Mammary epithelial cell (primary cell): Measurements from ENCODE around the gene CLEC7A.

ENCODE experiments used
- EZH2 ChIP-seq: IDR thresholded peaks from 2 replicates; pipeline ENCODE4 v1.6.1; 2012; ENCODE audit warnings: low read length, inconsistent platforms, borderline replicate concordance
- TF ChIP-seq, protein P1 (sequence below), 2 donors: IDR thresholded peaks in 1 of 2; conservative IDR thresholded peaks in 1 of 2; 2 replicates each; pipeline ENCODE4 v1.5.1; 2011 to 2012; ENCODE audit warnings: inconsistent platforms in 2 of 2, low read length in 2 of 2, mild to moderate bottlenecking in 2 of 2, control low read depth in 1 of 2, low read depth in 1 of 2; ENCODE audit not compliant: insufficient read depth in 1 of 2; ENCODE audit errors: extremely low read depth in 1 of 2

DNA sequence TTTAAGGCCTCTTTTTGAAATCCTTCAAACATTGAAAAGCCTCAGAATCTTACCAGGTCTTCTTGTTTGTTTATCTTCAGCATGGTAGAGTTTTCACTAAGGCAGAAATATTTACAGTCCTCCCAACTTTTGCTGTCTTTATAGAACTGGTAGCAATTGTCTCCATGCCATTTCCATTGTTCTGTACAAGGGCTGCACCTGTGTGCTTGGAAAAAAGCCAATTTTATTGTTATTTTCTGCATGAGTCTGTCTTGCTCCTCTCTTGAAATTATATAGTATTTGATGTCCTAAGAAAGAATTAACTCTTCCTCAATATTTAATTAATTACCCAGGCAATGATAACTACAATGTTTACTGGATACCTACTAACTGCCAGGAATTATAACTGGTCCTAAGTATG is 54.5 kb downstream of the CLEC7A start:
- TF ChIP-seq, protein P1, sequence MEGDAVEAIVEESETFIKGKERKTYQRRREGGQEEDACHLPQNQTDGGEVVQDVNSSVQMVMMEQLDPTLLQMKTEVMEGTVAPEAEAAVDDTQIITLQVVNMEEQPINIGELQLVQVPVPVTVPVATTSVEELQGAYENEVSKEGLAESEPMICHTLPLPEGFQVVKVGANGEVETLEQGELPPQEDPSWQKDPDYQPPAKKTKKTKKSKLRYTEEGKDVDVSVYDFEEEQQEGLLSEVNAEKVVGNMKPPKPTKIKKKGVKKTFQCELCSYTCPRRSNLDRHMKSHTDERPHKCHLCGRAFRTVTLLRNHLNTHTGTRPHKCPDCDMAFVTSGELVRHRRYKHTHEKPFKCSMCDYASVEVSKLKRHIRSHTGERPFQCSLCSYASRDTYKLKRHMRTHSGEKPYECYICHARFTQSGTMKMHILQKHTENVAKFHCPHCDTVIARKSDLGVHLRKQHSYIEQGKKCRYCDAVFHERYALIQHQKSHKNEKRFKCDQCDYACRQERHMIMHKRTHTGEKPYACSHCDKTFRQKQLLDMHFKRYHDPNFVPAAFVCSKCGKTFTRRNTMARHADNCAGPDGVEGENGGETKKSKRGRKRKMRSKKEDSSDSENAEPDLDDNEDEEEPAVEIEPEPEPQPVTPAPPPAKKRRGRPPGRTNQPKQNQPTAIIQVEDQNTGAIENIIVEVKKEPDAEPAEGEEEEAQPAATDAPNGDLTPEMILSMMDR (conservative IDR thresholded peaks at IDR 0.05 in 1 of 2, IDR thresholded peaks at IDR 0.05 in 1 of 2; ENCODE audit: extremely low read depth in 1 of 2, insufficient read depth in 1 of 2, low read depth in 1 of 2, low read length in 2 of 2): no peak
- no peak for TF ChIP-seq EZH2
